GM21447 (cell line): Measurements from ENCODE around the gene IFNA1.
"Not testable (repeated sequence)": the region's sequence is repeated elsewhere in the genome, so short reads cannot be mapped to it uniquely, and the experiment has no call there.

Source experiments
- ATAC-seq: cut with Tn5 transposase; IDR thresholded peaks from one replicate; pipeline ENCODE4 v1.9.1; 2021; ENCODE audit not compliant: unreplicated experiment

Gene IFNA1

GRCh38 chr9:21440139-21440538, at the start of gene IFNA1:
Gene IFNA1, plus strand, starts transcription at chr9:21440439. Its CDS starts 69 bp downstream, at chr9:21440508.
- ATAC-seq = no peak

GRCh38 chr9:21392270-21392669, 48.0 kb upstream of the IFNA1 start:
- peak; percentile 82 for ATAC-seq

- ATAC-seq = peak; percentile 58
Measured at GRCh38 chr9:21395778-21396717, 44.2 kb upstream of the IFNA1 start.

- ATAC-seq = no peak
Measured at GRCh38 chr9:21398955-21399489, 41.2 kb upstream of the IFNA1 start.

- no peak for ATAC-seq
Measured at GRCh38 chr9:21399956-21400355, 40.3 kb upstream of the IFNA1 start.

- peak; percentile 59 for ATAC-seq
Measured at GRCh38 chr9:21402386-21403251, 37.6 kb upstream of the IFNA1 start.

- no peak for ATAC-seq
Measured at GRCh38 chr9:21404146-21404545, 36.1 kb upstream of the IFNA1 start.

GRCh38 chr9:21408817-21409216, 31.4 kb upstream of the IFNA1 start, which contains the start of gene IFNA8:
Gene IFNA8, plus strand, starts transcription at chr9:21409117. Its CDS starts 60 bp downstream, at chr9:21409177.
- no peak for ATAC-seq

- ATAC-seq = peak; percentile 54
Measured at GRCh38 chr9:21412107-21412506, 28.1 kb upstream of the IFNA1 start.

GRCh38 chr9:21413151-21413550, 27.1 kb upstream of the IFNA1 start:
- ATAC-seq = no peak

GRCh38 chr9:21413624-21414023, 26.6 kb upstream of the IFNA1 start:
- peak; percentile 59 for ATAC-seq

GRCh38 chr9:21414220-21414940, 25.9 kb upstream of the IFNA1 start:
- ATAC-seq = no peak

GRCh38 chr9:21415493-21416267, 24.6 kb upstream of the IFNA1 start:
- no peak for ATAC-seq

GRCh38 chr9:21428235-21428634, 12.0 kb upstream of the IFNA1 start:
- no peak for ATAC-seq

GRCh38 chr9:21429191-21429590, 11.0 kb upstream of the IFNA1 start:
- no peak for ATAC-seq

GRCh38 chr9:21432672-21433425, 7.4 kb upstream of the IFNA1 start:
- peak; percentile 69 for ATAC-seq

- ATAC-seq = no peak
Measured at GRCh38 chr9:21434202-21435014, 5.8 kb upstream of the IFNA1 start.

GRCh38 chr9:21435015-21435383, 5.2 kb upstream of the IFNA1 start:
- not testable (repeated sequence) for ATAC-seq
